Measurements from ENCODE around the gene DLGAP1. TPM values are rescaled to one million over a fixed set of nuclear protein-coding genes. Genes with fewer than 3 reads are reported as not detected.

Gene DLGAP1
- total and polyA plus RNA-seq, 4 donors: 0.54 to 11.8 (median 3.1) TPM

- WGBS, 2 donors: 72 to 79% methylated on average over 17 of the region's 17 CpGs
These were observed 946.2 kb downstream of the DLGAP1 start for GRCh38 chr18:3508576-3509549.

GRCh38 chr18:3504637-3505036, 950.5 kb downstream of the DLGAP1 start:
- Histone ChIP-seq H3K27ac (ENCODE audit: low read depth in 1 of 2, low read length in 1 of 2) (no peak overlapping the region), H3K27me3 (ENCODE audit: control insufficient read depth in 3 of 3, insufficient read depth in 3 of 3, low read length in 2 of 3) (peaks cover 0 to 21% (median 10%) of the 10 kb centered on the region in 3 donors), H3K36me3 (ENCODE audit: control insufficient read depth in 4 of 4, insufficient read depth in 4 of 4, low read length in 4 of 4) (no peaks in the 10 kb centered on the region), H3K4me1 (ENCODE audit: control insufficient read depth in 5 of 5, insufficient read depth in 5 of 5, low read length in 5 of 5) (peaks cover 0 to 7% (median 1%) of the 10 kb centered on the region in 5 donors), H3K4me3 (no peak overlapping the region), H3K9ac (ENCODE audit: insufficient read depth in 1 of 2, low read length in 2 of 2) (no peak overlapping the region), H3K9me3 (ENCODE audit: control insufficient read depth in 4 of 4, insufficient read depth in 3 of 4, low read length in 3 of 4) (no peaks in the 10 kb centered on the region)
- no peak for DNase-seq
- ATAC-seq (ENCODE audit: insufficient read depth, low FRiP score): no peak
- WGBS, 2 donors: 74 to 75% methylated on average over 5 of the region's 5 CpGs
- no peak for TF ChIP-seq CTCF (IDR thresholded peaks at IDR 0.05; ENCODE audit: control extremely low read depth, extremely low read depth)

More at GRCh38 chr18:3508576-3509549, 946.2 kb downstream of the DLGAP1 start:
- Histone ChIP-seq H3K27me3 (ENCODE audit: control insufficient read depth in 3 of 3, insufficient read depth in 3 of 3, low read length in 2 of 3) (peaks cover 0 to 4% (median 0%) of the 10 kb centered on the region in 3 donors), H3K27ac (ENCODE audit: low read depth in 1 of 2, low read length in 1 of 2) (no peak overlapping the region), H3K9me3 (ENCODE audit: control insufficient read depth in 4 of 4, insufficient read depth in 3 of 4, low read length in 3 of 4) (no peaks in the 10 kb centered on the region), H3K36me3 (ENCODE audit: control insufficient read depth in 4 of 4, insufficient read depth in 4 of 4, low read length in 4 of 4) (no peaks in the 10 kb centered on the region), H3K4me1 (ENCODE audit: control insufficient read depth in 5 of 5, insufficient read depth in 5 of 5, low read length in 5 of 5) (peaks cover 0 to 8% (median 0%) of the 10 kb centered on the region in 5 donors), H3K4me3 (no peak overlapping the region), H3K9ac (ENCODE audit: insufficient read depth in 1 of 2, low read length in 2 of 2) (no peak overlapping the region)
- ATAC-seq (ENCODE audit: insufficient read depth, low FRiP score): peak; percentile 34
- no peak for DNase-seq
- TF ChIP-seq CTCF (IDR thresholded peaks at IDR 0.05; ENCODE audit: control extremely low read depth, extremely low read depth): no peak

- Histone ChIP-seq H3K9ac (ENCODE audit: insufficient read depth in 1 of 2, low read length in 2 of 2) (no peak overlapping the region), H3K9me3 (ENCODE audit: control insufficient read depth in 4 of 4, insufficient read depth in 3 of 4, low read length in 3 of 4) (no peaks in the 10 kb centered on the region), H3K36me3 (ENCODE audit: control insufficient read depth in 4 of 4, insufficient read depth in 4 of 4, low read length in 4 of 4) (no peaks in the 10 kb centered on the region), H3K27ac (ENCODE audit: low read depth in 1 of 2, low read length in 1 of 2) (no peak overlapping the region), H3K4me1 (ENCODE audit: control insufficient read depth in 5 of 5, insufficient read depth in 5 of 5, low read length in 5 of 5) (peaks cover 0 to 8% (median 5%) of the 10 kb centered on the region in 5 donors), H3K4me3 (no peak overlapping the region), H3K27me3 (ENCODE audit: control insufficient read depth in 3 of 3, insufficient read depth in 3 of 3, low read length in 2 of 3) (peaks cover 0 to 29% (median 13%) of the 10 kb centered on the region in 3 donors)
- DNase-seq (no peak), ATAC-seq (ENCODE audit: insufficient read depth, low FRiP score) (no peak)
- TF ChIP-seq CTCF (IDR thresholded peaks at IDR 0.05; ENCODE audit: control extremely low read depth, extremely low read depth): no peak
- 79 to 94% methylated on average over 4 of the region's 4 CpGs for WGBS, 2 donors
These were observed 952.5 kb downstream of the DLGAP1 start for GRCh38 chr18:3502650-3503049.

Measured in lung (tissue), 12 donors.